OCI-LY1 (cell line): Measurements from ENCODE around the gene GMDS.

ENCODE experiments used
- H2AFZ ChIP-seq: fragments of 200-600 bp; sonication (generic), shearing (Covaris generic); 2 replicates; pipeline ENCODE4 v1.6.0; 2014; ENCODE audit warnings: antibody characterized with exemption, mild to moderate bottlenecking, low read length
- H3F3A ChIP-seq: fragments of 200-600 bp; sonication (generic), shearing (Covaris generic); 2 replicates; pipeline ENCODE4 v1.6.0; 2014; ENCODE audit warnings: mild to moderate bottlenecking, antibody characterized with exemption, low read length, moderate library complexity; ENCODE audit not compliant: insufficient read depth
- H3K27ac ChIP-seq: fragments of 200-600 bp; sonication (generic); 2 replicates; pipeline ENCODE4 v1.5.1; 2014; ENCODE audit warnings: low read length, mixed run types, mild to moderate bottlenecking, low read depth; ENCODE audit not compliant: poor library complexity, severe bottlenecking
- H3K27me3 ChIP-seq: fragments of 200-600 bp; sonication (generic); 2 replicates; pipeline ENCODE4 v1.6.0; 2014; ENCODE audit warnings: antibody characterized with exemption, mild to moderate bottlenecking, low read length, moderate library complexity; ENCODE audit not compliant: insufficient read depth
- H3K36me3 ChIP-seq: fragments of 200-600 bp; sonication (generic); 2 replicates; pipeline ENCODE4 v1.6.1; 2014; ENCODE audit warnings: mild to moderate bottlenecking, antibody characterized with exemption, low read length, moderate library complexity, mixed read lengths; ENCODE audit not compliant: insufficient read depth
- H3K4me1 ChIP-seq: fragments of 200-600 bp; sonication (generic); 2 replicates; pipeline ENCODE4 v1.5.1; 2014; ENCODE audit warnings: mild to moderate bottlenecking, low read length, moderate library complexity; ENCODE audit not compliant: insufficient read depth, severe bottlenecking
- H3K4me2 ChIP-seq: fragments of 200-600 bp; sonication (generic), shearing (Covaris generic); 2 replicates; pipeline ENCODE4 v1.6.1; 2014; ENCODE audit warnings: low read length
- H3K4me3 ChIP-seq: fragments of 200-600 bp; sonication (generic); 2 replicates; pipeline ENCODE4 v1.5.1; 2014; ENCODE audit warnings: low read length, low read depth, mild to moderate bottlenecking, mixed read lengths; ENCODE audit not compliant: poor library complexity, severe bottlenecking
- H3K79me2 ChIP-seq: fragments of 200-600 bp; shearing (Covaris generic); 2 replicates; pipeline ENCODE4 v1.6.1; 2016; ENCODE audit warnings: mixed run types, low read length, mixed read lengths; ENCODE audit not compliant: insufficient read depth
- H3K9ac ChIP-seq: fragments of 200-600 bp; sonication (generic), shearing (Covaris generic); 2 replicates; pipeline ENCODE4 v1.6.1; 2014; ENCODE audit warnings: mild to moderate bottlenecking, low read length, mixed read lengths
- H3K9me2 ChIP-seq: fragments of 200-600 bp; sonication (generic), shearing (Covaris generic); 2 replicates; pipeline ENCODE4 v1.6.1; 2014; ENCODE audit warnings: low read depth, mild to moderate bottlenecking, low read length, mixed read lengths
- H3K9me3 ChIP-seq: fragments of 200-600 bp; shearing (Covaris generic); 2 replicates; pipeline ENCODE4 v1.6.1; 2014; ENCODE audit warnings: low read length, mixed read lengths
- H4K20me1 ChIP-seq: fragments of 200-600 bp; sonication (generic), shearing (Covaris generic); 2 replicates; pipeline ENCODE4 v1.6.0; 2016; ENCODE audit warnings: mild to moderate bottlenecking, low read length; ENCODE audit not compliant: insufficient read depth
- CTCF ChIP-seq: fragments of 200-600 bp; sonication (generic), shearing (Covaris generic); IDR thresholded peaks from 2 replicates; pipeline ENCODE4 v1.5.1; 2017; ENCODE audit warnings: mild to moderate bottlenecking, antibody characterized with exemption, low read length, moderate library complexity, mixed read lengths
- EZH2 ChIP-seq: fragments of 200-600 bp; sonication (generic), shearing (Covaris generic); IDR thresholded peaks from 2 replicates; pipeline ENCODE4 v1.8.0; 2017; ENCODE audit warnings: borderline replicate concordance, mixed run types, mild to moderate bottlenecking, antibody characterized with exemption, low read length, moderate library complexity, mixed read lengths

Gene GMDS

GRCh38 chr6:1802491-1803395, 442.7 kb downstream of the GMDS start:
- Histone ChIP-seq H2AFZ (no peak overlapping the region), H3F3A (no peaks in the 10 kb centered on the region), H4K20me1 (no peaks in the 10 kb centered on the region), H3K79me2 (no peaks in the 10 kb centered on the region), H3K9me3 (no peaks in the 10 kb centered on the region), H3K4me2 (no peak overlapping the region), H3K36me3 (no peaks in the 10 kb centered on the region), H3K27ac (no peak overlapping the region), H3K27me3 (no peaks in the 10 kb centered on the region), H3K9ac (no peak overlapping the region), H3K4me1 (peaks cover 29% of the 10 kb centered on the region), H3K9me2 (no peaks in the 10 kb centered on the region), H3K4me3 (no peak overlapping the region)
- TF ChIP-seq EZH2 = no peak

GRCh38 chr6:1801401-1801800, 444.0 kb downstream of the GMDS start:
- H3K9ac ChIP-seq = no peak overlapping the region

DNA sequence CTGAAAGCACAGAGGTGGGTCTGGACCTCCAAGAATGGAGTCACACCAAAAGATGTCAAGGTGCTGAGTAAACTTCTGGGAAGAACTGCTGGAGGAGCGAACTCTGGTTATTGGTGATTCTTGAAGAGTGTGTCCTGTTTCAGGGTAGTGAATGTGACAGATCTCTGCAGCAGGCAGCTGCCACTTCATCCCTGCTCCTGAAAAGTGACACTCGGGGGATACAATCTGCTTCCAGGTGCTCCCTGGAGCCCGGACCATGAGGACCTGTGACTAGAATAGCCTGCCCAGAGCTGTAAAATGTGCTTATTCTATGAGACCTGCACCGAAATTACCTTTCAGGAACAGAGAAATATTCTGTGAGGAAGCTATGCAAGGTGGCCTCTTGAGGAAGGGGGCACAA, 444.6 kb downstream of the GMDS start:
- Histone ChIP-seq H3K9me3 (no peaks in the 10 kb centered on the region), H3K79me2 (no peaks in the 10 kb centered on the region), H3K27me3 (no peaks in the 10 kb centered on the region), H3K4me3 (no peak overlapping the region), H3K4me1 (peaks cover 44% of the 10 kb centered on the region), H3K36me3 (no peaks in the 10 kb centered on the region), H2AFZ (no peak overlapping the region), H4K20me1 (no peaks in the 10 kb centered on the region), H3F3A (no peaks in the 10 kb centered on the region), H3K27ac (no peak overlapping the region), H3K9ac (no peak overlapping the region), H3K9me2 (no peaks in the 10 kb centered on the region), H3K4me2 (no peak overlapping the region)
- TF ChIP-seq EZH2 (no peak), CTCF (no peak)

More at GRCh38 chr6:1801401-1801800, 444.0 kb downstream of the GMDS start:
- no peak overlapping the region; the same call in 1 of the 2 replicates for H3K4me2 ChIP-seq
- H3K9me2 ChIP-seq = no peaks in the 10 kb centered on the region
- H3K9me3 ChIP-seq = no peaks in the 10 kb centered on the region
- no peak overlapping the region for H2AFZ ChIP-seq
- H3K36me3 ChIP-seq = no peaks in the 10 kb centered on the region
- H4K20me1 ChIP-seq = no peaks in the 10 kb centered on the region
- H3K4me3 ChIP-seq = no peak overlapping the region
- no peaks in the 10 kb centered on the region for H3K27me3 ChIP-seq
- no peaks in the 10 kb centered on the region for H3K79me2 ChIP-seq
- H3K27ac ChIP-seq = no peak overlapping the region
- no peaks in the 10 kb centered on the region for H3F3A ChIP-seq
- TF ChIP-seq CTCF (no peak), EZH2 (no peak)
- peaks cover 41% of the 10 kb centered on the region for H3K4me1 ChIP-seq
